Measurements from ENCODE around the gene CDH23.

- TF ChIP-seq POLR2A (IDR thresholded peaks at IDR 0.05) = no peak
- TF ChIP-seq CTCF (IDR thresholded peaks at IDR 0.05) = no peak
- TF ChIP-seq POLR2AphosphoS5 (IDR thresholded peaks at IDR 0.05) = no peak
Observed at GRCh38 chr10:71848325-71849275, 451.9 kb downstream of the CDH23 start.
